Activated T-helper 17 cell treated with anti-CD3 and anti-CD28 coated beads, Interleukin-2, amount 50 U/mL, for 72 hours (primary cell): ENCODE results near the gene P2RX6. TPM values are rescaled to one million over a fixed set of nuclear protein-coding genes. Genes with fewer than 3 reads are reported as not detected.
"Not testable (repeated sequence)": the region's sequence is repeated elsewhere in the genome, so short reads cannot be mapped to it uniquely, and the experiment has no call there.

Source experiments
- ATAC-seq: fragments of 150-1000 bp; cut with Tn5 transposase; replicated peaks from 2 replicates; pipeline ENCODE4 v1.10.0; 2021; ENCODE audit warnings: mild to moderate bottlenecking, moderate library complexity
- H3K27ac Mint-ChIP-seq: one replicate; pipeline ENCODE4 v1.8.0; 2022; ENCODE audit warnings: mixed read lengths
- H3K27me3 Mint-ChIP-seq: one replicate; pipeline ENCODE4 v1.8.0; 2022; ENCODE audit warnings: mixed read lengths
- H3K36me3 Mint-ChIP-seq: one replicate; pipeline ENCODE4 v1.8.0; 2022; ENCODE audit warnings: low read depth, mild to moderate bottlenecking, mixed read lengths
- H3K4me1 Mint-ChIP-seq: one replicate; pipeline ENCODE4 v1.8.0; 2022; ENCODE audit warnings: mixed read lengths
- H3K4me3 Mint-ChIP-seq: one replicate; pipeline ENCODE4 v1.8.0; 2022; ENCODE audit warnings: mild to moderate bottlenecking, mixed read lengths
- H3K9me3 Mint-ChIP-seq: one replicate; pipeline ENCODE4 v1.8.0; 2022; ENCODE audit warnings: mixed read lengths
- total RNA-seq, 2 donors: library from RNA; stranded (reverse); gene quantifications; one replicate each; pipeline ENCODE4 v1.2.3, GENCODE V29; 2022

Gene P2RX6
- under 1 TPM in 1 of 2 donors, not detected in 1; 0.28 TPM for total RNA-seq

GRCh38 chr22:21014726-21015465 lies at the start of gene P2RX6:
P2RX6 (plus strand) TSS chr22:21015165; CDS start chr22:21015175, 10 bp downstream.
- H3K27me3 Mint-ChIP-seq: no peaks in the 10 kb centered on the region
- no peaks in the 10 kb centered on the region for H3K9me3 Mint-ChIP-seq
- peaks cover 14% of the 10 kb centered on the region for H3K4me1 Mint-ChIP-seq
- peak within 1 kb of the TSS; percentile 90 for H3K4me3 Mint-ChIP-seq
- ATAC-seq: no peak
- no peaks in the 10 kb centered on the region for H3K36me3 Mint-ChIP-seq
- peak within 1 kb of the TSS; percentile 95 for H3K27ac Mint-ChIP-seq

GRCh38 chr22:20965888-20966855 lies 48.8 kb upstream of the P2RX6 start:
- H3K9me3 Mint-ChIP-seq: no peaks in the 10 kb centered on the region
- H3K36me3 Mint-ChIP-seq: no peaks in the 10 kb centered on the region
- H3K27me3 Mint-ChIP-seq: peaks cover 4% of the 10 kb centered on the region
- H3K27ac Mint-ChIP-seq: no peak overlapping the region
- no peaks in the 10 kb centered on the region for H3K4me1 Mint-ChIP-seq
- no peak for ATAC-seq
- peak overlapping the region; percentile 11 for H3K4me3 Mint-ChIP-seq

- Mint-ChIP-seq H3K27ac (no peak within 1 kb of the TSS), H3K36me3 (no peaks in the 10 kb centered on the region), H3K4me1 (no peaks in the 10 kb centered on the region), H3K9me3 (no peaks in the 10 kb centered on the region), H3K4me3 (peak within 1 kb of the TSS; percentile 11), H3K27me3 (peaks cover 4% of the 10 kb centered on the region)
- ATAC-seq: no peak
Measured at GRCh38 chr22:20966883-20967696, 47.9 kb upstream of the P2RX6 start, which contains the start of gene AIFM3. AIFM3 (plus strand) TSS chr22:20967255; CDS start chr22:20967945, 690 bp downstream.

GRCh38 chr22:20967697-20968211 lies 47.2 kb upstream of the P2RX6 start:
- Mint-ChIP-seq H3K36me3 (no peaks in the 10 kb centered on the region), H3K4me3 (no peak overlapping the region), H3K4me1 (no peaks in the 10 kb centered on the region), H3K27ac (no peak overlapping the region), H3K9me3 (no peaks in the 10 kb centered on the region), H3K27me3 (peaks cover 4% of the 10 kb centered on the region)
- ATAC-seq: no peak

- no peak for ATAC-seq
- Mint-ChIP-seq H3K9me3 (no peaks in the 10 kb centered on the region), H3K4me1 (no peaks in the 10 kb centered on the region), H3K27me3 (peaks cover 4% of the 10 kb centered on the region), H3K36me3 (no peaks in the 10 kb centered on the region), H3K4me3 (no peak overlapping the region), H3K27ac (no peak overlapping the region)
Measured at GRCh38 chr22:20968281-20968977, 46.5 kb upstream of the P2RX6 start.

- Mint-ChIP-seq H3K9me3 (no peaks in the 10 kb centered on the region), H3K36me3 (no peaks in the 10 kb centered on the region), H3K27me3 (no peaks in the 10 kb centered on the region), H3K4me3 (no peak overlapping the region), H3K27ac (no peak overlapping the region), H3K4me1 (no peaks in the 10 kb centered on the region)
- no peak for ATAC-seq
Measured at GRCh38 chr22:20970939-20971657, 43.9 kb upstream of the P2RX6 start.

GRCh38 chr22:20972014-20972694 lies 42.8 kb upstream of the P2RX6 start:
- H3K4me3 Mint-ChIP-seq, ATAC-seq, H3K27ac Mint-ChIP-seq, H3K4me1 Mint-ChIP-seq, H3K9me3 Mint-ChIP-seq, H3K36me3 Mint-ChIP-seq, H3K27me3 Mint-ChIP-seq: not testable (repeated sequence)

GRCh38 chr22:20972933-20973577 lies 41.9 kb upstream of the P2RX6 start:
- Mint-ChIP-seq H3K9me3 (no peaks in the 10 kb centered on the region), H3K4me3 (no peak overlapping the region), H3K27me3 (no peaks in the 10 kb centered on the region), H3K36me3 (no peaks in the 10 kb centered on the region), H3K4me1 (no peaks in the 10 kb centered on the region), H3K27ac (no peak overlapping the region)
- no peak for ATAC-seq

- peaks cover under 1% of the 10 kb centered on the region for H3K4me1 Mint-ChIP-seq
- no peak overlapping the region for H3K4me3 Mint-ChIP-seq
- H3K36me3 Mint-ChIP-seq: no peaks in the 10 kb centered on the region
- no peaks in the 10 kb centered on the region for H3K27me3 Mint-ChIP-seq
- no peak overlapping the region for H3K27ac Mint-ChIP-seq
- ATAC-seq: no peak
- H3K9me3 Mint-ChIP-seq: peaks cover under 1% of the 10 kb centered on the region
Measured at GRCh38 chr22:20973634-20974286, 41.2 kb upstream of the P2RX6 start.

- peaks cover 7% of the 10 kb centered on the region for H3K4me1 Mint-ChIP-seq
- peaks cover 4% of the 10 kb centered on the region for H3K9me3 Mint-ChIP-seq
- H3K4me3 Mint-ChIP-seq: no peak overlapping the region
- no peak overlapping the region for H3K27ac Mint-ChIP-seq
- H3K27me3 Mint-ChIP-seq: no peaks in the 10 kb centered on the region
- no peak for ATAC-seq
- no peaks in the 10 kb centered on the region for H3K36me3 Mint-ChIP-seq
Measured at GRCh38 chr22:20974336-20974955, 40.5 kb upstream of the P2RX6 start.

GRCh38 chr22:20975541-20976290 lies 39.2 kb upstream of the P2RX6 start:
- Mint-ChIP-seq H3K27ac (no peak overlapping the region), H3K9me3 (peaks cover 4% of the 10 kb centered on the region), H3K4me1 (peaks cover 15% of the 10 kb centered on the region), H3K4me3 (no peak overlapping the region), H3K27me3 (no peaks in the 10 kb centered on the region), H3K36me3 (no peaks in the 10 kb centered on the region)
- no peak for ATAC-seq
